ENCODE measurements around the gene TERB1. TPM values are rescaled to one million over a fixed set of nuclear protein-coding genes. Genes with fewer than 3 reads are reported as not detected.

Gene TERB1
- total RNA-seq, 1 donor from 2014 or later, result 0.10 TPM

GRCh38 chr16:66751992-66752322 lies 49.4 kb downstream of the TERB1 start:
- no peaks in the 10 kb centered on the region for H3K9me3 Mint-ChIP-seq (ENCODE audit: unreplicated experiment)
- DNase-seq (ENCODE audit: low spot score), result no peak
- peak overlapping the region; percentile 81 for H3K27ac Mint-ChIP-seq (ENCODE audit: unreplicated experiment)
- peak overlapping the region; percentile 87 for H3K4me3 Mint-ChIP-seq (ENCODE audit: unreplicated experiment)
- peaks cover 4% of the 10 kb centered on the region for H3K27me3 Mint-ChIP-seq (ENCODE audit: unreplicated experiment)
- TF ChIP-seq, protein P1, sequence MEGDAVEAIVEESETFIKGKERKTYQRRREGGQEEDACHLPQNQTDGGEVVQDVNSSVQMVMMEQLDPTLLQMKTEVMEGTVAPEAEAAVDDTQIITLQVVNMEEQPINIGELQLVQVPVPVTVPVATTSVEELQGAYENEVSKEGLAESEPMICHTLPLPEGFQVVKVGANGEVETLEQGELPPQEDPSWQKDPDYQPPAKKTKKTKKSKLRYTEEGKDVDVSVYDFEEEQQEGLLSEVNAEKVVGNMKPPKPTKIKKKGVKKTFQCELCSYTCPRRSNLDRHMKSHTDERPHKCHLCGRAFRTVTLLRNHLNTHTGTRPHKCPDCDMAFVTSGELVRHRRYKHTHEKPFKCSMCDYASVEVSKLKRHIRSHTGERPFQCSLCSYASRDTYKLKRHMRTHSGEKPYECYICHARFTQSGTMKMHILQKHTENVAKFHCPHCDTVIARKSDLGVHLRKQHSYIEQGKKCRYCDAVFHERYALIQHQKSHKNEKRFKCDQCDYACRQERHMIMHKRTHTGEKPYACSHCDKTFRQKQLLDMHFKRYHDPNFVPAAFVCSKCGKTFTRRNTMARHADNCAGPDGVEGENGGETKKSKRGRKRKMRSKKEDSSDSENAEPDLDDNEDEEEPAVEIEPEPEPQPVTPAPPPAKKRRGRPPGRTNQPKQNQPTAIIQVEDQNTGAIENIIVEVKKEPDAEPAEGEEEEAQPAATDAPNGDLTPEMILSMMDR (IDR thresholded peaks at IDR 0.05; ENCODE audit: unreplicated experiment), result no peak
- H3K36me3 Mint-ChIP-seq (ENCODE audit: low read depth, unreplicated experiment), result peaks cover 12% of the 10 kb centered on the region
- H3K4me1 Mint-ChIP-seq (ENCODE audit: unreplicated experiment), result peaks cover 18% of the 10 kb centered on the region

DNA sequence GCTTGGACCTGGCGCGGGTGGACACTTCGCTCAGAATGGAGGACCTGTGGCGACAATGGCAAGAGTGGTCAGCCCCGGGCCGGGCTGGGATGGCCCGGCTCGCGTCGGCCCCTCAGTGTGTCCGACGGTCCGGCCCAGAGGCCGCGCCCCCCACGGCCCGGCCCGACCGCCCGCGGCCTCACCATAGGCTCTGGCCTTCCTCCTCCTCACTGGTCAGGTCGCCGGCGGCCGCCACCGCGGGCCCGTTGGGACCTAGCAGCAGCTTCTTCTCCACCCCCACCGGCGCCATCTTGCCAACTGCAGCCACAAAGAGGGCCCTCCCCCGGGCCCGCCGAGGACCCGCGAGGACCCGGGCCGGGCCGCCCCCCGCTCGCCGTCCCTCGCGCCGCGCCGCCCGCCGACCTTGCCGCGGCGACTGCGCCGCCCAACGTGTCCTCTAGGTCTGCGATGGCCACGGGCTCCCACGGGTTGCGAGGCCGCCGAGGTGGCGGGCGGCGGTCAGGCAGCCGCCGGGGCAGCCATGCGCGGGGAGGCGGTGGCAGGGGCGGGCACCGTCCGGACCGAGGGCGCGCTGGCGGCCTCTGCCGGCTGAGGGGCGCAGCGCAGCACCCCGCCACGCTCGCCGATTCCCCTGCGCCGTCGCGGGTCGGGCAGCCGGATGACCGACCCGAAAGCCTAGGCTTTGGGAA lies 49.9 kb downstream of the TERB1 start, which contains the start of gene DYNC1LI2:
Gene DYNC1LI2, minus strand, starts transcription at position 307 of the 689 bp plus-strand sequence. Its CDS starts 18 bp downstream, at position 289.
- Mint-ChIP-seq H3K9me3 (ENCODE audit: unreplicated experiment) (no peaks in the 10 kb centered on the region), H3K27ac (ENCODE audit: unreplicated experiment) (peak within 1 kb of the TSS; percentile 81), H3K4me3 (ENCODE audit: unreplicated experiment) (peak within 1 kb of the TSS; percentile 95), H3K36me3 (ENCODE audit: low read depth, unreplicated experiment) (peaks cover 12% of the 10 kb centered on the region), H3K27me3 (ENCODE audit: unreplicated experiment) (peaks cover 4% of the 10 kb centered on the region), H3K4me1 (ENCODE audit: unreplicated experiment) (peaks cover 18% of the 10 kb centered on the region)
- peak; percentile 92 for DNase-seq (ENCODE audit: low spot score)
- TF ChIP-seq, protein P1 (IDR thresholded peaks at IDR 0.05; ENCODE audit: unreplicated experiment), result peak; percentile 78

DNA sequence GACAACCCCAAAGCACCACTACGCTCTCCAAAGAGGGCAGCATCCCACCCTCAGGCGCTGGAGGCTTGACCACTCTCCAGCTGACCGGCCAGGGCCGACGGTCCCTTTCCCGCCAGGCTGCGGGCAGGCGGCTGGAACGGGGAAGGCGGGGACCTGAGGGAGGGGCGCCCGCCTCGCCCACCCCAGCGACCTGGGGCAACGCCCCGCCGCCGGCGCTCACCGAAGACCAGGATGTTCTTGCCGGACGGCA lies 50.4 kb downstream of the TERB1 start:
- Mint-ChIP-seq H3K27me3 (ENCODE audit: unreplicated experiment) (peaks cover 4% of the 10 kb centered on the region), H3K9me3 (ENCODE audit: unreplicated experiment) (no peaks in the 10 kb centered on the region), H3K4me3 (ENCODE audit: unreplicated experiment) (peak overlapping the region; percentile 95), H3K36me3 (ENCODE audit: low read depth, unreplicated experiment) (peaks cover 15% of the 10 kb centered on the region), H3K4me1 (ENCODE audit: unreplicated experiment) (peaks cover 18% of the 10 kb centered on the region), H3K27ac (ENCODE audit: unreplicated experiment) (no peak overlapping the region)
- TF ChIP-seq, protein P1 (IDR thresholded peaks at IDR 0.05; ENCODE audit: unreplicated experiment), result no peak
- peak; percentile 30 for DNase-seq (ENCODE audit: low spot score)

DNA sequence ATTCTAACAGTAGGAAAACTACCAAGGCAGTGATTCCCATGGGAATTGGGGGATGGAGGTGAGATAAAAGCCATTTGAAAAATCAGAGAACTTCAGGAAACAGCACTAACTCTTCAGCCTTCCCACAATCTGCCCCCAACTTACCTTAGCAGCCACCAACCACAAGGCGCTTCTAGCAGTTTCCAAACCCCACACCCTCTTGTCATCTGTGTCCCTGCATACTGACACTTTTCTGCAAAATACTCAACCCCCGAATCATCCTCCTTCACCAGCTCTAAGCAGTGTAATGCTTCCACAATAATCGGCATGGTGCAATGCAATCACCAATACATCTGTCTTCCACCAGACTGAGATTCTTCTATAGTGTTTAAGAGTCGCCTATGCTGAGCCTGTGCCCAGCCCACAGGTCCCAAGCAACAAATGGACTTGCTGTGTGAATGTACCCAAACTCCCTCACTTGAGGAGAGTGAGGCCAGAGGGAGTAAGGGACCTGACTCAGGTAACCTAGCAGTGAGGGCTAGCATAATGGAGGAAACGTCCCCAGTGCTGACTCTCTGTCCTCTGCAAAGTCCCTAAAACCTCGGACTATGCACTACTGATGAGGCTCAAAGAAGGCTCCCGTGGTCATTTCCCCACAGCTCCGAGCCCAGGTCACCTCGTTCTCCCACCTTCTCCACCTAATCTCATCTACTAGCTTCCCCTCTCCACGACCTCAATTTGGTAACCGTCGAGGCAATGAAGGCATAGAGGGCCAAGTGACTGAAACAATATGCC lies 50.9 kb downstream of the TERB1 start:
- peaks cover 4% of the 10 kb centered on the region for H3K27me3 Mint-ChIP-seq (ENCODE audit: unreplicated experiment)
- TF ChIP-seq, protein P1 (IDR thresholded peaks at IDR 0.05; ENCODE audit: unreplicated experiment), result no peak
- DNase-seq (ENCODE audit: low spot score), result no peak
- H3K36me3 Mint-ChIP-seq (ENCODE audit: low read depth, unreplicated experiment), result peaks cover 16% of the 10 kb centered on the region
- peak overlapping the region; percentile 24 for H3K27ac Mint-ChIP-seq (ENCODE audit: unreplicated experiment)
- no peaks in the 10 kb centered on the region for H3K9me3 Mint-ChIP-seq (ENCODE audit: unreplicated experiment)
- H3K4me3 Mint-ChIP-seq (ENCODE audit: unreplicated experiment), result peak overlapping the region; percentile 95
- H3K4me1 Mint-ChIP-seq (ENCODE audit: unreplicated experiment), result peaks cover 18% of the 10 kb centered on the region

DNA sequence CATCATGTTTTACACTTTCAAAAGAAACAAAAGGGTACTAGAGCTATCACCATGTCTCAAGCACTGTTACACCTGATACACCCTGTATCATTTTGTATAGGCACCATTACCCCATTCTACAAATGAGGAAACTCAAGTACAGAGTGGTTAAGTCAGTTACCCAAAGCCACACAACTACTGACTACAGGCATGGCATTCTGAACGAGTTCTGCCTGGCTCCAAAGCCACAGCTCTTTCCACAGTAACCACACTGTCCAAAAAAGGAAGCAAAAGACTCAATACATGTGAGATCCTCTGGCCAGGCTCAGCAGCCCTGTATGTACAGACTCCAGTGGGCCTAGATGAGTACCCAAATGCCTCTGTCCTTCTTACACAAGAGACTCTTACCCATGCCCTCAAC lies 54.7 kb downstream of the TERB1 start:
- TF ChIP-seq, protein P1 (IDR thresholded peaks at IDR 0.05; ENCODE audit: unreplicated experiment), result no peak
- Mint-ChIP-seq H3K9me3 (ENCODE audit: unreplicated experiment) (no peaks in the 10 kb centered on the region), H3K27ac (ENCODE audit: unreplicated experiment) (no peak overlapping the region), H3K4me3 (ENCODE audit: unreplicated experiment) (no peak overlapping the region), H3K27me3 (ENCODE audit: unreplicated experiment) (no peaks in the 10 kb centered on the region), H3K36me3 (ENCODE audit: low read depth, unreplicated experiment) (peaks cover 20% of the 10 kb centered on the region), H3K4me1 (ENCODE audit: unreplicated experiment) (peaks cover 19% of the 10 kb centered on the region)
- no peak for DNase-seq (ENCODE audit: low spot score)
